Fibroblast of mammary gland (primary cell): Measurements from ENCODE around the gene AUTS2.
A peak's percentile ranks its signal among the peaks of the same experiment; 100 is the strongest.

ENCODE experiments used
- DNase-seq: peaks from one replicate; pipeline ENCODE4 v3.0.0-alpha.2; 2010; ENCODE audit warnings: low read depth
- H3K4me3 ChIP-seq: 2 replicates; pipeline ENCODE4 v1.5.1; 2011; ENCODE audit warnings: low read depth, mild to moderate bottlenecking, low read length, moderate library complexity; ENCODE audit not compliant: control insufficient read depth
- CTCF ChIP-seq: conservative IDR thresholded peaks from 2 replicates; pipeline ENCODE4 v1.5.1; 2011; ENCODE audit warnings: low read depth, low read length, inconsistent platforms; ENCODE audit not compliant: control insufficient read depth, insufficient read depth

AUTS2 gene

DNA sequence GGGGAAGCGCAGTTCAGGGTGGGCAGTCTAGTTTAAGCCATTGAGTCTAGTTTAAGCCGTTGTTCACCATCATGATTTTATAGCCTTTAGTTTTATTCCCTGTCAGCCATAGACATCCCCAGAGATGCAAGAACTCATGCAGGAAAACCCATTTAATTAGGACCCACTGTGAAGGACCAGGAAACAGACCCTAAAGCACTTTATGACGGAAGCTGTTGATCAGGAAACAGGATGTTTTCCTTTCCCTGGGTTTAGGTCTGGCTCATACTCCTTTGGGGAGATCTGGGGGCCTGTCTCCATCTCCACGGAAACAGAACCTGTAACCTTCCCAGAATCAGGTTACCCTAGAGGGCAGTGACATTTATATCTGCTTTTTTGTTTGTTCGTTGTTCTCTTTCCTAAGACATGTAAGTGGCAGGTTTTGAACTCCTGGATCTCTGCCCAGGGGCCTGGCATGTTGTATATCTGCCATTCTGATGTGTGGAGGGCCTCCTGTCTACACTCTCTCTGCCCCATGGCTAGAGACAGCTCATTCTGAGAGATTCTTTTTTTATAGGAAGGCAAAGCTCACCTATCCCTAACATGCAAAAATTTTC, 876.5 kb downstream of the AUTS2 start:
- no peak for TF ChIP-seq CTCF
- H3K4me3 ChIP-seq = no peak overlapping the region
- DNase-seq = no peak

GRCh38 chr7:70477036-70478010, 879.0 kb downstream of the AUTS2 start:
- H3K4me3 ChIP-seq = no peak overlapping the region
- TF ChIP-seq CTCF = no peak
- DNase-seq = peak; percentile 18

DNA sequence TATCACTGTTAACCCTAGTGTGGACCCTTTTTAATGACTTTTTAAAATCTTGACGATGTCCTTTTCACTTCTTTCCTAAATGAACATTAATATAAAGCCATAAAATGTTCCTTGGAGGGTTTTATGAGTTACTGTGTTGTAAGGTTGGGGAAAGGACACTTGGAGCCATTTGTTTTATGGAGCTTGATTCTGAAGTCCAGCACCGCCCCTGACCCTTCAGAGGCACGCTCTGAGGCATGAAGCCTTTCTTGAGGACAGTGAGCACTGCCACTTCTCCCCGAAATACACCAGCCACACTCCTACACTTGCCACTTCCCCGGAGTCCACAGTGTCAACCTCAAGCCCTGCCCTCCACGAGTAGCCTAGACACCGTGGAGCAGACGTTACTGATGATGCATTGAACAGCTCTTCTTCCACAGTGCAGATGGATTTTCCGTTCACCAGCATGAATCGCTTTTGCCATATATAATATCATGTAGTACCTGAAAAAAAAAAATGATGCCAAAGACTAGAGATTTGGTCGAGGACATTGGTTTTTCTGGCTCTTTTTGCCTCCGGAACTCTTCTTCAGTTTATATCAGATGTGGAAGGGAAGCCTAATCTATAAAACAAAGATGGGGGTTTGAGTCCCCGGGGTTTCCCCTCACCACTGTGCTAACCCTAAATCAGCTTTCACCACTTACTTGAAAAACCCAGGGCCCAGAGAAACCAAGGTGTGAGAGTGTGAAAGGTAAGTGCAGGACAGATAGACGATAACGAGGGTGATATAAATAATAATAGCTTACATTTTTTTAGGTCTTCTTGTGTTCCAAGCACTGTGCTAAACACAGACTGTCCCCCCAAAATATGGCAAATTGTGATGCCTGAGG, 881.1 kb downstream of the AUTS2 start:
- TF ChIP-seq CTCF = no peak

GRCh38 chr7:70480927-70481569, 882.8 kb downstream of the AUTS2 start:
- no peak overlapping the region for H3K4me3 ChIP-seq
- no peak for TF ChIP-seq CTCF
- DNase-seq = no peak

More for the DNA sequence above, 881.1 kb downstream of the AUTS2 start:
- no peak for DNase-seq
- H3K4me3 ChIP-seq = no peak overlapping the region

GRCh38 chr7:70481570-70482123, 883.4 kb downstream of the AUTS2 start:
- H3K4me3 ChIP-seq = no peak overlapping the region
- no peak for TF ChIP-seq CTCF
- DNase-seq = no peak

- no peak for TF ChIP-seq CTCF
- H3K4me3 ChIP-seq = no peak overlapping the region
- DNase-seq = no peak
Observed at GRCh38 chr7:70484255-70484654, 886.0 kb downstream of the AUTS2 start.
